HL-60 (cell line): Measurements from ENCODE around the gene SCYL3.

Source experiments
- DNase-seq, 2 experiments: peaks; one replicate each; pipeline ENCODE4 v3.0.0-alpha.2; 2010 to 2020; ENCODE audit warnings: low read depth in 1 of 2, low spot score in 1 of 2
- H3K27ac ChIP-seq: fragments of 250-450 bp; sonication (Bioruptor Pico); replicated peaks from 2 replicates; pipeline ENCODE4 v1.5.1; 2020; ENCODE audit warnings: mild to moderate bottlenecking, moderate library complexity
- H3K27me3 ChIP-seq: fragments of 250-450 bp; sonication (Bioruptor Pico); 2 replicates; pipeline ENCODE4 v1.5.1; 2021; ENCODE audit warnings: mild to moderate bottlenecking, moderate library complexity; ENCODE audit not compliant: insufficient read depth, poor library complexity, severe bottlenecking
- H3K4me3 ChIP-seq: replicated peaks from 2 replicates; pipeline ENCODE4 v1.5.1; 2011; ENCODE audit warnings: mild to moderate bottlenecking, control low read depth, low read length; ENCODE audit not compliant: insufficient read depth
- CTCF ChIP-seq: IDR thresholded peaks from one replicate; pipeline ENCODE4 v1.5.1; 2011; ENCODE audit warnings: low read length, control low read depth, inconsistent platforms; ENCODE audit not compliant: insufficient read depth
- GABPA ChIP-seq: IDR thresholded peaks from 2 replicates; pipeline ENCODE4 v1.6.1; 2012; ENCODE audit warnings: low read depth
- POLR2AphosphoS5 ChIP-seq: IDR thresholded peaks from 2 replicates; pipeline ENCODE4 v1.6.1; 2012; ENCODE audit warnings: low read depth
- SPI1 ChIP-seq: IDR thresholded peaks from 2 replicates; pipeline ENCODE4 v1.6.1; 2012; ENCODE audit warnings: low read depth, mild to moderate bottlenecking, borderline replicate concordance
- TF ChIP-seq, protein P1 (sequence below): IDR thresholded peaks from 2 replicates; pipeline ENCODE4 v1.6.1; 2012; ENCODE audit warnings: low read depth; ENCODE audit not compliant: insufficient replicate concordance

SCYL3 gene

DNA sequence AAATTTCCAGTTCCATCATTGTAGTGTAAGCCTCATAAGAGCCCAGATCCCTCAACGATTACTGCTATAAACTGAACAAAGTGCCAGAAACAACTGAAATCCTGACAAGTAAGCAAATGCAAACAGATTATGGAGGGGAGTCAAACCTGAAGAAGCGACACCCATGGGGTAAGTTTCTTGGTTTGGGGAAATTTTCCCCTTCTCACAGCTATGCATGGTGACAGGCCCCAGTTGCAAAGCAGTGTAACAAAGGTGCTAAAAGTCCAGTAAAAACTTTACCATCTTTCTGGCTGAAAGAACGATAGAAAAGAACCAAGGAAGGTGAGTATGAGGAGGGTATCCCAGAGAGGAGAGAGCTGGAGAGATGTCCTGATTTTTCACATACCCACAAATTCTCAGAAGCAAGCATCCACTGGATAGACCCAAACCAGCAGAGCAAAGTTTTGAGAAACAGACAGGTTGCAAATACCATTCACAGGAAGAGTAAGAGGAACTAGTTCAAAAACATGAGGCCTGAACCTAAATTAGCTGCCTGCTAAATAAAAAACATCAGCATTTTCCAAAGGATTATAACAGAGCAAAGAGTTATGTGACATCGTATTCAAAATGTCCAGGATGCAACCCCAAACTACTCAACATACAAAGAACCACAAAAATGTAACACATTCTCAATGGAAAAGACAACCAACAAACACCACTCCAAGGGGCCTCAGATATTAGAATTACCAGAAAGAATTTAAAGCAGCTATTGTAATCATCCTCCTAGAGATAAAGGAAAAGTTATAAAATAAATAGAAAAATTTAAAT, 14.5 kb downstream of the SCYL3 start:
- no peaks in the 10 kb centered on the region for H3K27me3 ChIP-seq
- no peak overlapping the region for H3K4me3 ChIP-seq
- DNase-seq, result no peak
- no peak for TF ChIP-seq SPI1
- TF ChIP-seq, protein P1, sequence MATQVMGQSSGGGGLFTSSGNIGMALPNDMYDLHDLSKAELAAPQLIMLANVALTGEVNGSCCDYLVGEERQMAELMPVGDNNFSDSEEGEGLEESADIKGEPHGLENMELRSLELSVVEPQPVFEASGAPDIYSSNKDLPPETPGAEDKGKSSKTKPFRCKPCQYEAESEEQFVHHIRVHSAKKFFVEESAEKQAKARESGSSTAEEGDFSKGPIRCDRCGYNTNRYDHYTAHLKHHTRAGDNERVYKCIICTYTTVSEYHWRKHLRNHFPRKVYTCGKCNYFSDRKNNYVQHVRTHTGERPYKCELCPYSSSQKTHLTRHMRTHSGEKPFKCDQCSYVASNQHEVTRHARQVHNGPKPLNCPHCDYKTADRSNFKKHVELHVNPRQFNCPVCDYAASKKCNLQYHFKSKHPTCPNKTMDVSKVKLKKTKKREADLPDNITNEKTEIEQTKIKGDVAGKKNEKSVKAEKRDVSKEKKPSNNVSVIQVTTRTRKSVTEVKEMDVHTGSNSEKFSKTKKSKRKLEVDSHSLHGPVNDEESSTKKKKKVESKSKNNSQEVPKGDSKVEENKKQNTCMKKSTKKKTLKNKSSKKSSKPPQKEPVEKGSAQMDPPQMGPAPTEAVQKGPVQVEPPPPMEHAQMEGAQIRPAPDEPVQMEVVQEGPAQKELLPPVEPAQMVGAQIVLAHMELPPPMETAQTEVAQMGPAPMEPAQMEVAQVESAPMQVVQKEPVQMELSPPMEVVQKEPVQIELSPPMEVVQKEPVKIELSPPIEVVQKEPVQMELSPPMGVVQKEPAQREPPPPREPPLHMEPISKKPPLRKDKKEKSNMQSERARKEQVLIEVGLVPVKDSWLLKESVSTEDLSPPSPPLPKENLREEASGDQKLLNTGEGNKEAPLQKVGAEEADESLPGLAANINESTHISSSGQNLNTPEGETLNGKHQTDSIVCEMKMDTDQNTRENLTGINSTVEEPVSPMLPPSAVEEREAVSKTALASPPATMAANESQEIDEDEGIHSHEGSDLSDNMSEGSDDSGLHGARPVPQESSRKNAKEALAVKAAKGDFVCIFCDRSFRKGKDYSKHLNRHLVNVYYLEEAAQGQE, result no peak
- no peak for TF ChIP-seq GABPA
- TF ChIP-seq CTCF, result no peak
- no peak for TF ChIP-seq POLR2AphosphoS5
- H3K27ac ChIP-seq, result no peak overlapping the region

GRCh38 chr1:169878498-169878897, 15.2 kb downstream of the SCYL3 start:
- Histone ChIP-seq H3K4me3 (no peak overlapping the region), H3K27me3 (no peaks in the 10 kb centered on the region), H3K27ac (no peak overlapping the region)
- no peak for TF ChIP-seq CTCF
- TF ChIP-seq POLR2AphosphoS5, result no peak
- TF ChIP-seq SPI1, result no peak
- TF ChIP-seq, protein P1, result no peak
- TF ChIP-seq GABPA, result no peak
- no peak for DNase-seq

DNA sequence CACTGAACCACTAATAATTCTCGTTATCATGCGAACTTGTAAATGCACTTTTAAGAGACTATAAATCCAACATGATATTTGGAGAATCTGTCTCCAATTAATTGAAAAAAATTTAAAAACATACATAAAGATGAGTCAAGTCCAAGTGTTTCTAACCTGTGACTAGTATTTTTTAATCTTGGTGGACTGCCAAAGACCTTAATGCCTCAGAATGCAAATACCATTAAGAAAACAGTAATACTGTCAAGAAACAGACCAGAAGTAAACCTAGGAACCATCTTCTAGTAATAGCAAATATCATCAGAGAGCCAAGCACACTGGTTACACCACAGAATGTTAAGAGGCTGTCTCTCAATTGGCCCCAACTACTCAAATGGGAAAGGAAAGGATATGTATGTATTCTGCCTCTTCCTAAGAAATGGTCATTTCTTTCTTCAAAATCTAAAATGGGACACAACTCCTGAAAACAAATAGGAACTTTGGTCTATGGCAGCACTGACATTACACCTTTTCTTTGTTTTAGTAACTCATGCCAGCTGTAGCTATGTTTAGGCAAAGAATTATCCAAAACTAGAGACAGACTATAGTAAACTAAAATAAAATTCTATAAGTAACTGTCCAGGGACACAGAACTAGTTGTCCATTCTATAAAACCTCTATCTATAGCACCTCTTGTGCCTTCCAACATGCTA, 15.8 kb downstream of the SCYL3 start:
- no peak overlapping the region for H3K4me3 ChIP-seq
- TF ChIP-seq SPI1, result no peak
- TF ChIP-seq GABPA, result no peak
- TF ChIP-seq CTCF, result no peak
- no peak for DNase-seq
- no peak overlapping the region for H3K27ac ChIP-seq
- H3K27me3 ChIP-seq, result no peaks in the 10 kb centered on the region
